DMS53 treated with DMSO at 0.1 percent for 48 hours (cell line): Measurements from ENCODE around the gene BTG4.

ENCODE experiments used
- DNase-seq: peaks from one replicate; lab custom pipeline; 2025; ENCODE audit not compliant: unreplicated experiment; lab: John Stamatoyannopoulos, UW

Gene BTG4

GRCh38 chr11:111512296-111513239, at the start of gene BTG4:
TSS of gene BTG4 (minus strand) at chr11:111512386. CDS start at chr11:111498776, 13,610 bp downstream.
- DNase-seq, result peak; percentile 9

GRCh38 chr11:111561791-111562325, 49.7 kb upstream of the BTG4 start:
- DNase-seq, result no peak

- DNase-seq, result no peak
Measured at GRCh38 chr11:111561306-111561705, 49.1 kb upstream of the BTG4 start.

- DNase-seq, result no peak
Measured at GRCh38 chr11:111560800-111561199, 48.6 kb upstream of the BTG4 start.

- no peak for DNase-seq
Measured at GRCh38 chr11:111559800-111560464, 47.7 kb upstream of the BTG4 start.

- DNase-seq, result no peak
Measured at GRCh38 chr11:111557425-111558111, 45.4 kb upstream of the BTG4 start.

- no peak for DNase-seq
Measured at GRCh38 chr11:111555255-111555654, 43.1 kb upstream of the BTG4 start.

- no peak for DNase-seq
Measured at GRCh38 chr11:111554532-111554931, 42.3 kb upstream of the BTG4 start.

GRCh38 chr11:111550258-111550657, 38.1 kb upstream of the BTG4 start:
- DNase-seq, result no peak

GRCh38 chr11:111549869-111550203, 37.6 kb upstream of the BTG4 start:
- DNase-seq, result no peak

GRCh38 chr11:111549196-111549868, 37.1 kb upstream of the BTG4 start:
- no peak for DNase-seq

- no peak for DNase-seq
Measured at GRCh38 chr11:111548525-111548924, 36.3 kb upstream of the BTG4 start.

- no peak for DNase-seq
Measured at GRCh38 chr11:111542606-111543275, 30.6 kb upstream of the BTG4 start.

- no peak for DNase-seq
Measured at GRCh38 chr11:111541254-111542061, 29.3 kb upstream of the BTG4 start.

GRCh38 chr11:111540937-111541253, 28.7 kb upstream of the BTG4 start:
- no peak for DNase-seq

- no peak for DNase-seq
Measured at GRCh38 chr11:111540114-111540936, 28.1 kb upstream of the BTG4 start, which contains the start of gene LAYN. TSS of gene LAYN (plus strand) at chr11:111540720. CDS start at chr11:111540844, 124 bp downstream.

- DNase-seq, result no peak
Measured at GRCh38 chr11:111539426-111540113, 27.4 kb upstream of the BTG4 start.
